CD14-positive monocyte (primary cell): ENCODE results near the gene TPGS1. TPM values are rescaled to one million over a fixed set of nuclear protein-coding genes. Genes with fewer than 3 reads are reported as not detected.

Source experiments
- DNase-seq, 3 donors: peaks; one replicate each; pipeline ENCODE4 v3.0.0-alpha.2; 2011 to 2022
- H2AFZ ChIP-seq: 2 replicates; pipeline ENCODE4 v1.6.0; 2012; ENCODE audit warnings: mild to moderate bottlenecking, low read depth, low read length, inconsistent platforms; ENCODE audit not compliant: insufficient read depth, poor library complexity, severe bottlenecking
- H3K27ac ChIP-seq, 2 donors: 1 replicate in 1 of 2; 2 replicates in 1 of 2; pipeline ENCODE4 v1.5.1; 2012 to 2013; ENCODE audit warnings: low read length in 2 of 2, control low read depth in 1 of 2, inconsistent platforms in 1 of 2, low read depth in 1 of 2, mild to moderate bottlenecking in 1 of 2
- H3K27me3 ChIP-seq, 2 donors: one replicate each; pipeline versions ENCODE4 v1.6.0 to v1.6.1; 2011 to 2013; ENCODE audit warnings: low read length in 2 of 2; ENCODE audit not compliant: control insufficient read depth in 2 of 2, insufficient read depth in 2 of 2
- H3K36me3 ChIP-seq, 2 donors: replicated peaks in 1 of 2; 1 replicate in 1 of 2; 2 replicates in 1 of 2; pipeline versions ENCODE4 v1.5.1 to v1.6.1; 2012 to 2013; ENCODE audit warnings: low read length in 2 of 2, control low read depth in 1 of 2, inconsistent platforms in 1 of 2, mild to moderate bottlenecking in 1 of 2; ENCODE audit not compliant: insufficient read depth in 2 of 2, control insufficient read depth in 1 of 2
- H3K4me1 ChIP-seq, 2 donors: 1 replicate in 1 of 2; 2 replicates in 1 of 2; pipeline versions ENCODE4 v1.5.1 to v1.6.1; 2012 to 2013; ENCODE audit warnings: low read length in 2 of 2, control low read depth in 1 of 2, inconsistent platforms in 1 of 2, mild to moderate bottlenecking in 1 of 2, moderate library complexity in 1 of 2; ENCODE audit not compliant: insufficient read depth in 2 of 2, control insufficient read depth in 1 of 2
- H3K4me2 ChIP-seq: replicated peaks from 2 replicates; pipeline ENCODE3; 2012; ENCODE audit warnings: low read length, moderate library complexity, mild to moderate bottlenecking; ENCODE audit not compliant: poor library complexity, severe bottlenecking; ENCODE audit errors: extremely low read depth
- H3K4me3 ChIP-seq, 3 experiments: fragments of 200-600 bp in 1 of 3; sonication (generic) in 1 of 3; replicated peaks in 1 of 3; 1 replicate in 2 of 3; 2 replicates in 1 of 3; pipeline ENCODE4 v1.5.1; 2011 to 2013; ENCODE audit warnings: low read length in 3 of 3, mild to moderate bottlenecking in 3 of 3, control low read depth in 2 of 3, low read depth in 2 of 3, inconsistent platforms in 1 of 3, moderate library complexity in 1 of 3
- H3K79me2 ChIP-seq: 2 replicates; pipeline ENCODE4 v1.6.0; 2012; ENCODE audit warnings: mild to moderate bottlenecking, control low read depth, inconsistent platforms, low read length, moderate library complexity; ENCODE audit not compliant: insufficient read depth
- H3K9ac ChIP-seq: 2 replicates; pipeline ENCODE4 v1.6.0; 2017; ENCODE audit warnings: low read length, mild to moderate bottlenecking; ENCODE audit not compliant: insufficient read depth, poor library complexity, severe bottlenecking
- H3K9me3 ChIP-seq, 2 donors: replicated peaks in 1 of 2; 1 replicate in 1 of 2; 2 replicates in 1 of 2; pipeline versions ENCODE4 v1.5.1 to v1.6.1; 2012 to 2013; ENCODE audit warnings: low read length in 2 of 2, control low read depth in 1 of 2; ENCODE audit not compliant: control insufficient read depth in 1 of 2, insufficient read depth in 1 of 2
- H4K20me1 ChIP-seq: 2 replicates; pipeline ENCODE4 v1.6.0; 2012; ENCODE audit warnings: mild to moderate bottlenecking, low read length, control low read depth, moderate library complexity; ENCODE audit not compliant: insufficient read depth
- H3K27ac Mint-ChIP-seq, 7 donors: one replicate each; pipeline ENCODE4 v1.8.0; 2020; ENCODE audit warnings: mild to moderate bottlenecking in 7 of 7, mixed read lengths in 7 of 7, moderate library complexity in 6 of 7, inconsistent platforms in 2 of 7
- H3K27me3 Mint-ChIP-seq, 3 donors: one replicate each; pipeline ENCODE4 v1.8.0; 2021 to 2022; ENCODE audit warnings: low read depth in 3 of 3, mild to moderate bottlenecking in 3 of 3, mixed read lengths in 3 of 3, moderate library complexity in 3 of 3, inconsistent platforms in 1 of 3
- H3K36me3 Mint-ChIP-seq, 2 donors: one replicate each; pipeline ENCODE4 v1.8.0; 2020; ENCODE audit warnings: mixed read lengths in 2 of 2, inconsistent platforms in 1 of 2, mild to moderate bottlenecking in 1 of 2
- H3K4me1 Mint-ChIP-seq: one replicate; pipeline ENCODE4 v1.8.0; 2020; ENCODE audit warnings: mild to moderate bottlenecking, mixed read lengths
- H3K4me3 Mint-ChIP-seq, 2 donors: one replicate each; pipeline ENCODE4 v1.8.0; 2020; ENCODE audit warnings: mild to moderate bottlenecking in 2 of 2, mixed read lengths in 2 of 2, moderate library complexity in 1 of 2
- H3K9me3 Mint-ChIP-seq, 7 donors: one replicate each; pipeline ENCODE4 v1.8.0; 2020 to 2022; ENCODE audit warnings: mixed read lengths in 7 of 7, mild to moderate bottlenecking in 6 of 7, moderate library complexity in 6 of 7, inconsistent platforms in 2 of 7
- CTCF ChIP-seq: fragments of 200-600 bp; IDR thresholded peaks from one replicate; pipeline ENCODE4 v1.8.0; 2022; ENCODE audit warnings: antibody characterized with exemption, mild to moderate bottlenecking
- WGBS: methylation state at CpG from one replicate; pipeline ENCODE4 v1.1.5; 2013; ENCODE audit warnings: missing lambda C conversion rate; ENCODE audit not compliant: insufficient coverage; 5-methylcytosine and 5-hydroxymethylcytosine counted together
- intact Hi-C, 2 donors: fragments of 100-400 bp; cut with micrococcal nuclease; formaldehyde crosslinking; loops; one replicate each; pipeline versions ENCODE4 v1.15.0 to v1.15.1; 2023
- polyA plus RNA-seq, 3 donors: library from polyadenylated mRNA; depleted of rRNA in 1 of 3; unstranded in 2 of 3; stranded (reverse) in 1 of 3; fragments of 300-500 nt in 2 of 3; fragments of >200 nt in 1 of 3; fragmentation: Illumina TruSeq in 2 of 3; gene quantifications; 1 replicate in 2 of 3; 2 replicates in 1 of 3; pipeline ENCODE4 v1.2.3, GENCODE V29; 2012 to 2021

Gene TPGS1
- polyA plus RNA-seq, 3 donors = 9.2 to 48.1 (median 14.2) TPM

GRCh38 chr19:535017-535835 lies 27.9 kb downstream of the TPGS1 start:
- no peaks in the 10 kb centered on the region for H3K9me3 ChIP-seq
- Mint-ChIP-seq H3K36me3 (peaks cover 24 to 42% of the 10 kb centered on the region in 2 donors), H3K27ac (peak overlapping the region in 2 of 7 donors; percentile 42 to 69), H3K4me3 (no peak overlapping the region), H3K4me1 (peaks cover 18% of the 10 kb centered on the region), H3K9me3 (no peaks in the 10 kb centered on the region), H3K27me3 (no peaks in the 10 kb centered on the region)
- WGBS = 87% methylated on average over 15 of the region's 16 CpGs
- peaks cover 39 to 45% of the 10 kb centered on the region in 2 donors for H3K36me3 ChIP-seq
- peaks cover 41% of the 10 kb centered on the region for H3K79me2 ChIP-seq
- peaks cover 70% of the 10 kb centered on the region for H4K20me1 ChIP-seq
- TF ChIP-seq CTCF = no peak
- no peak overlapping the region for H3K9ac ChIP-seq
- peaks cover 24 to 27% of the 10 kb centered on the region in 2 donors for H3K4me1 ChIP-seq
- H3K27ac ChIP-seq = peak overlapping the region in 1 of 2 donors; percentile 42
- H3K27me3 ChIP-seq = no peaks in the 10 kb centered on the region
- intact Hi-C loops = loop anchor here in 1 of 2 donors (10.0 kb wide), 1 partner anchor 100 kb away; the partner anchor contains the start of genes FGF22 and POLRMT
- no peak overlapping the region for H2AFZ ChIP-seq
- H3K4me3 ChIP-seq = no peak overlapping the region
- H3K4me2 ChIP-seq = no peak overlapping the region
- no peak for DNase-seq

- no peak overlapping the region for H3K4me3 ChIP-seq
- peak overlapping the region in 1 of 2 donors; percentile 37 for H3K4me3 Mint-ChIP-seq
- H3K36me3 ChIP-seq = peaks cover 42 to 50% of the 10 kb centered on the region in 2 donors
- peaks cover 24 to 44% of the 10 kb centered on the region in 2 donors for H3K36me3 Mint-ChIP-seq
- no peak overlapping the region for H3K27ac ChIP-seq
- peaks cover 15% of the 10 kb centered on the region for H3K4me1 Mint-ChIP-seq
- no peaks in the 10 kb centered on the region for H3K27me3 Mint-ChIP-seq
- peaks cover 73% of the 10 kb centered on the region for H4K20me1 ChIP-seq
- no peak overlapping the region for H3K4me2 ChIP-seq
- no peak overlapping the region for H3K9ac ChIP-seq
- H3K27ac Mint-ChIP-seq = peak overlapping the region in 1 of 7 donors; percentile 61
- no peak for TF ChIP-seq CTCF
- no peak for DNase-seq
- no peak overlapping the region for H2AFZ ChIP-seq
- no peaks in the 10 kb centered on the region for H3K27me3 ChIP-seq
- WGBS = 95% methylated on average over 55 of the region's 55 CpGs
- H3K79me2 ChIP-seq = peaks cover 41% of the 10 kb centered on the region
- intact Hi-C loops = loop anchor here in 1 of 2 donors (10.0 kb wide), 1 partner anchor 99 kb away; the partner anchor contains the start of genes FGF22 and POLRMT
- H3K9me3 ChIP-seq = no peaks in the 10 kb centered on the region
- no peaks in the 10 kb centered on the region for H3K9me3 Mint-ChIP-seq
- peaks cover 19 to 20% of the 10 kb centered on the region in 2 donors for H3K4me1 ChIP-seq
Observed at GRCh38 chr19:536031-536880, 29.0 kb downstream of the TPGS1 start.
